A673 (cell line): ENCODE data around the gene CCDC88C. TPM values are rescaled to one million over a fixed set of nuclear protein-coding genes. Genes with fewer than 3 reads are reported as not detected.

ENCODE experiments used
- BruUV-seq: library from RNA; stranded (reverse); fragments of 400-500 nt; replicated peaks from 2 replicates; lab custom pipeline; 2021; lab: Mats Ljungman, UMichigan
- CTCF ChIA-PET: fragments of 300-600 bp; sonication (Branson Sonifier 250); formaldehyde crosslinking; loops from one replicate; lab custom pipeline; 2022; ENCODE audit warnings: antibody characterized with exemption; lab: Charles Lee
- POLR2A ChIA-PET: fragments of 300-600 bp; sonication (Branson Sonifier 250); formaldehyde crosslinking; loops from one replicate; lab custom pipeline; 2022; ENCODE audit warnings: antibody characterized with exemption; ENCODE audit not compliant: low non-redundant PET; lab: Charles Lee
- DNase-seq: peaks from one replicate; pipeline ENCODE4 v3.0.0-alpha.2; 2015; ENCODE audit warnings: low spot score
- H3K27ac ChIP-seq: fragments of 200-600 bp; sonication (generic); 2 replicates; pipeline ENCODE4 v1.5.1; 2016; ENCODE audit warnings: mixed run types, low read depth, mild to moderate bottlenecking, mixed read lengths, antibody characterized with exemption, low read length; ENCODE audit not compliant: poor library complexity, severe bottlenecking
- H3K27me3 ChIP-seq: fragments of 200-600 bp; sonication (generic); replicated peaks from 2 replicates; pipeline ENCODE4 v1.6.1; 2017; ENCODE audit warnings: mixed run types, low read depth, mild to moderate bottlenecking, mixed read lengths, antibody characterized with exemption, low read length; ENCODE audit not compliant: insufficient read depth, poor library complexity
- H3K36me3 ChIP-seq: fragments of 200-600 bp; sonication (generic); 2 replicates; pipeline ENCODE4 v1.6.1; 2016; ENCODE audit warnings: mixed run types, mild to moderate bottlenecking, mixed read lengths, antibody characterized with exemption, low read length; ENCODE audit not compliant: insufficient read depth, poor library complexity, severe bottlenecking
- H3K4me1 ChIP-seq: fragments of 200-600 bp; sonication (generic); 2 replicates; pipeline ENCODE4 v1.6.1; 2017; ENCODE audit warnings: mixed run types, mild to moderate bottlenecking, mixed read lengths, antibody characterized with exemption, low read length; ENCODE audit not compliant: insufficient read depth, poor library complexity, severe bottlenecking
- H3K4me3 ChIP-seq: fragments of 200-600 bp; sonication (generic); 2 replicates; pipeline ENCODE4 v1.5.1; 2016; ENCODE audit warnings: low read depth, mixed run types, mild to moderate bottlenecking, mixed read lengths, low read length; ENCODE audit not compliant: poor library complexity, severe bottlenecking
- H3K9me3 ChIP-seq: fragments of 200-600 bp; sonication (generic); 2 replicates; pipeline ENCODE4 v1.6.1; 2016; ENCODE audit warnings: mixed run types, low read depth, mild to moderate bottlenecking, mixed read lengths, antibody characterized with exemption, low read length; ENCODE audit not compliant: poor library complexity, severe bottlenecking
- EZH2 ChIP-seq: fragments of 200-600 bp; sonication (generic); IDR thresholded peaks from 2 replicates; pipeline ENCODE4 v1.6.1; 2017; ENCODE audit warnings: borderline replicate concordance, low read depth, mild to moderate bottlenecking, mixed read lengths, antibody characterized with exemption, low read length; ENCODE audit not compliant: poor library complexity, severe bottlenecking
- intact Hi-C: fragments of 100-400 bp; cut with micrococcal nuclease; formaldehyde crosslinking; loops from one replicate; pipeline ENCODE4 v1.10.0; 2022; ENCODE audit not compliant: unreplicated experiment
- total RNA-seq: library from RNA; stranded (reverse); gene quantifications from 2 replicates; pipeline ENCODE4 v1.2.3, GENCODE V29; 2021
- TF ChIP-seq, protein P1 (sequence below): fragments of 300-800, 200-600 bp; sonication (generic); conservative IDR thresholded peaks from 2 replicates; pipeline ENCODE4 v1.5.1; 2017; ENCODE audit warnings: low read depth, mild to moderate bottlenecking, antibody characterized with exemption, low read length, moderate library complexity, mixed read lengths

Gene CCDC88C
- total RNA-seq, 1 experiment from 2014 or later: 49.1 TPM

DNA sequence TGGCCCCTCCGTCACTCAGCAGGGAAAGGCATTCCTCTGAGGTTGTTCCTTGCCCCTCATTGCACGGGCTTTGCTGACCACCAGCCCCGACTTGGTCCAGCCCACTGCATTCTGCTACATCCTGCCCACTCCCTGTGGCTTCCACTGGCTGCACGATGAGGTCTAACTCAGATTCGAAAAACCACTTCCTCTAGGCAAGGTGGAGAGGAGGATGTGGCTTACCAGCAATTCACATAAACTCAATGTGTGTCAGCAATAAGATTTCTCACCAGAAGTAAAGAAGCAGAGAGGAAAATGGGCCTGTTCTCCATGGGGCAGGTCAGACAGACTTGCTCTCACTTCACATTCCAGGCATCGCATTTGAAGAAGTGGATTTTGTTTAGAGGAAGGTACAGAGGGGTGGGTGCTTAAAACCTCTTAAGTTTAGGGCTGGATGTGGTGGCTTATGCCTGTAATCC lies 187.8 kb downstream of the CCDC88C start:
- Histone ChIP-seq H3K4me3 (no peak overlapping the region), H3K36me3 (no peaks in the 10 kb centered on the region), H3K4me1 (no peaks in the 10 kb centered on the region), H3K27ac (no peak overlapping the region), H3K27me3 (no peaks in the 10 kb centered on the region), H3K9me3 (no peaks in the 10 kb centered on the region)
- DNase-seq: no peak
- intact Hi-C loops: no loop called here
- BruUV-seq: no TSS peak
- ChIA-PET POLR2A (no interaction called here), CTCF (no interaction called here)
- TF ChIP-seq EZH2: no peak
- TF ChIP-seq, protein P1, sequence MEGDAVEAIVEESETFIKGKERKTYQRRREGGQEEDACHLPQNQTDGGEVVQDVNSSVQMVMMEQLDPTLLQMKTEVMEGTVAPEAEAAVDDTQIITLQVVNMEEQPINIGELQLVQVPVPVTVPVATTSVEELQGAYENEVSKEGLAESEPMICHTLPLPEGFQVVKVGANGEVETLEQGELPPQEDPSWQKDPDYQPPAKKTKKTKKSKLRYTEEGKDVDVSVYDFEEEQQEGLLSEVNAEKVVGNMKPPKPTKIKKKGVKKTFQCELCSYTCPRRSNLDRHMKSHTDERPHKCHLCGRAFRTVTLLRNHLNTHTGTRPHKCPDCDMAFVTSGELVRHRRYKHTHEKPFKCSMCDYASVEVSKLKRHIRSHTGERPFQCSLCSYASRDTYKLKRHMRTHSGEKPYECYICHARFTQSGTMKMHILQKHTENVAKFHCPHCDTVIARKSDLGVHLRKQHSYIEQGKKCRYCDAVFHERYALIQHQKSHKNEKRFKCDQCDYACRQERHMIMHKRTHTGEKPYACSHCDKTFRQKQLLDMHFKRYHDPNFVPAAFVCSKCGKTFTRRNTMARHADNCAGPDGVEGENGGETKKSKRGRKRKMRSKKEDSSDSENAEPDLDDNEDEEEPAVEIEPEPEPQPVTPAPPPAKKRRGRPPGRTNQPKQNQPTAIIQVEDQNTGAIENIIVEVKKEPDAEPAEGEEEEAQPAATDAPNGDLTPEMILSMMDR: no peak

DNA sequence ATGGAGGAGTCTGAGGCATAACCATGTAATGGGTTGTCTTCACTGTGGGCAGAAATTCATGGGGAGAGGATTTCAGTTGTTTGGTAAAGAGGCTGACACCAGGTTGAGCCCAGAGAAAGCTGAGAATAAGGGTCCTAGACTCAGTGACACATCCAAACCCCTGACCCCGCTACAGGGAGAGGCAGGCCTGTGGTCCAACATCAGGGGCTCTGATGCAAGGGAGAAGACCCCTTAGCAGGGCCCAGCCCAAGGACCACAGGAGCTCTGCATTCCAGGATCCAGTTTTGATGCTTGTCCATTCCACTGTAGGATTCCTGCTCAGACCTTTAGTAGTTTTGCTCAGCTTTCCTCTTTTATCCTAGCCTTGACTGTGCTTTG lies 188.6 kb downstream of the CCDC88C start:
- no TSS peak for BruUV-seq
- no peak for DNase-seq
- ChIA-PET CTCF (no interaction called here), POLR2A (no interaction called here)
- TF ChIP-seq EZH2: no peak
- TF ChIP-seq, protein P1: no peak
- Histone ChIP-seq H3K27ac (no peak overlapping the region), H3K36me3 (no peaks in the 10 kb centered on the region), H3K4me3 (no peak overlapping the region), H3K27me3 (no peaks in the 10 kb centered on the region), H3K4me1 (no peaks in the 10 kb centered on the region), H3K9me3 (no peaks in the 10 kb centered on the region)
- intact Hi-C loops: no loop called here

DNA sequence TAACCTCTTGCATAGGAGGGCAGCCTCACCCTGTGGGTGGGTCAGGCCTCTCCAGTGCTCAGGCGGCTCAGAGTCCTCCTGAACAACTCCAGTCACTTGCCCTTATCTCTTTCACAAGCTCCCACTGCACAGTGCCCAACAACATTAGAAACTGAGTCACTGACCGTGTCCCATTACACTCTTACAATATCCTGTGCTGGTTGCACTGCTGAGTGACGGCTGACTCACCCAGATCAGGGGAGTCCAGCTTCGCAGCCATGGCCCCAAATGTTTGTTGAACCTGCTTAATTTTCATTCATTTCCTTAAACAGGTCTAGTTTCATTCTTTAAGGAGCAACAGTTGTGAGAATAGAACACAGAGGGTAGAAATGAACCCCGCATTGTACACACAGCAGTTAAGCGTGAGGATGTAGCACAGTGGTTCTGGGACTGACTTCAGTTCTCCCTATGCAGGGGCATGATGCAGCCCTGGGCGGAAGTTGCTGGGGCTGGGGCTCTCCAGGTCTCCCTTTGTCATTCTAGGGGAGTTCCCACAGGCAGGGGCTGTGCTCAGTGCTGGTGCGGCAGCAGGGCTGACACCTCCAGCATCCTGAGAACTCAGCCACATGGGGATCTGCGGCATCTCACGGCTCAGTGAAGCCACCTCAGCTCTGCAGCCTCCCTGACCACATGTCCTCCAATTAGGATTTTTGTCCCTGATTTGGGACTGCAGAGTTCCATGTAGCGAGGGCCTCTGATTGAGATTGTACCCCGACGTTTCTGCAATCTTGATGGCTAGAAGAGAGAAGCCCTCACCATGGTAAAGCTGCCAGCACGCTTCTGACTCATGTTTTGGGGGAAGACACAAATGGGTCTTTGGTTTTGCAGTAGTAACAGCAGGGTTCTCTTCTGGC lies 189.3 kb downstream of the CCDC88C start:
- POLR2A ChIA-PET: no interaction called here
- TF ChIP-seq, protein P1: no peak
- TF ChIP-seq EZH2: no peak
- Histone ChIP-seq H3K36me3 (no peaks in the 10 kb centered on the region), H3K4me1 (no peaks in the 10 kb centered on the region), H3K27me3 (no peaks in the 10 kb centered on the region), H3K9me3 (no peaks in the 10 kb centered on the region), H3K4me3 (no peak overlapping the region), H3K27ac (no peak overlapping the region)
- intact Hi-C loops: no loop called here
- DNase-seq: no peak
- CTCF ChIA-PET: interaction anchor here (1.1 kb wide), 1 partner anchor 26 kb away, joined by 4 read pairs; no protein-coding TSS in a partner anchor
- no TSS peak for BruUV-seq
